A549 treated with CpdA at 1 μM for 4 hours (cell line): ENCODE measurements around the gene SLC30A7. TPM values are rescaled to one million over a fixed set of nuclear protein-coding genes. Genes with fewer than 3 reads are reported as not detected.

Source experiments
- total RNA-seq: library from RNA; stranded (reverse); fragments of 200-300 nt; extraction: Qiagen RNA extraction; gene quantifications from 5 replicates; pipeline ENCODE4 v1.2.3, GENCODE V29; 2022; ENCODE audit warnings: low read depth

SLC30A7 gene, protein sequence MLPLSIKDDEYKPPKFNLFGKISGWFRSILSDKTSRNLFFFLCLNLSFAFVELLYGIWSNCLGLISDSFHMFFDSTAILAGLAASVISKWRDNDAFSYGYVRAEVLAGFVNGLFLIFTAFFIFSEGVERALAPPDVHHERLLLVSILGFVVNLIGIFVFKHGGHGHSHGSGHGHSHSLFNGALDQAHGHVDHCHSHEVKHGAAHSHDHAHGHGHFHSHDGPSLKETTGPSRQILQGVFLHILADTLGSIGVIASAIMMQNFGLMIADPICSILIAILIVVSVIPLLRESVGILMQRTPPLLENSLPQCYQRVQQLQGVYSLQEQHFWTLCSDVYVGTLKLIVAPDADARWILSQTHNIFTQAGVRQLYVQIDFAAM
- total RNA-seq, result 7.3 to 11.8 TPM (median 9.1 TPM) in 5 replicates

DNA sequence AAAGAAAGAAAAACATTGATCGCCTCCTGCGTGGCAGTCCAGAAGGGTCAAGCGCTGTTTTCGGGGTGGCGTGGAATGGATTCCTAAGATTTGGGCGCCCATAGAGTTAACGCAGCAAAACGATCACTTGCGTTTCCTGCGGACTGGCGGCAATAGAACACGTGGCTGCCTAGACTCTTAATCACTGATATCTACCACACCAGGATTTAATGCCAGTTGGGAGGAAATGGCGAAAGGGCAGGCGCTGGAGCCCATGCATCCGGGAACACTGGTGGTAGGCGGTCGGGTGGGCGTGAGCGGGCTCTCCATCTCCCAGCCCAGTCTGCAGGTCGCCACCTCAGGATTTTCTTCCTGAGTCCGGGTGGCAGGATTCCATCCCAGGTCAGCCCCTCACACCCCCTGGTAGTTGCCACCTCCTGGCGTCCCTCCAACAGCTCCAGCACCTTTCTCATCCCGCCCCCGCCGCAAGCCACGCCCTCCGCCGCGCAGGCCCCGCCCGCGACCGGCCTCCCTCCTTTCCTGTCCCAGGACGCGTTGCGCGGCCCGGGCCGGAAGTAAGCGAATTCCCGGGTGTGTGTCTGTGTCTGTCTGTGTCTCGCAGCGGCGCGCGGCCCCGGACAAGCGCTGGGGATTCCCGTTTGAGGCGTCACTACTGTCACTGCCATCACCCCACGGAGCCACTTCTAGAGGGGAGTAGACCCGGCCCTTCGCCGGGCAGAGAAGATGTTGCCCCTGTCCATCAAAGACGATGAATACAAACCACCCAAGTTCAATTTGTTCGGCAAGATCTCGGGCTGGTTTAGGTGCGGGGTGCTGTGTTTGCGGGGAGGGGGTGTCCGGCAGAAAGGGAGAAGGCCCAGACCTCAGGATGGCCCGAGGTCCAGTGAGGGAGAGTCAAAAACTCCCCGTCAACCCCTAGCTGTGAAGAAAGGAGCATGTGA, at the start of gene SLC30A7:
SLC30A7 (plus strand) TSS at position 551 of the 941 bp plus-strand sequence; CDS start at position 724, 173 bp downstream.

DNA sequence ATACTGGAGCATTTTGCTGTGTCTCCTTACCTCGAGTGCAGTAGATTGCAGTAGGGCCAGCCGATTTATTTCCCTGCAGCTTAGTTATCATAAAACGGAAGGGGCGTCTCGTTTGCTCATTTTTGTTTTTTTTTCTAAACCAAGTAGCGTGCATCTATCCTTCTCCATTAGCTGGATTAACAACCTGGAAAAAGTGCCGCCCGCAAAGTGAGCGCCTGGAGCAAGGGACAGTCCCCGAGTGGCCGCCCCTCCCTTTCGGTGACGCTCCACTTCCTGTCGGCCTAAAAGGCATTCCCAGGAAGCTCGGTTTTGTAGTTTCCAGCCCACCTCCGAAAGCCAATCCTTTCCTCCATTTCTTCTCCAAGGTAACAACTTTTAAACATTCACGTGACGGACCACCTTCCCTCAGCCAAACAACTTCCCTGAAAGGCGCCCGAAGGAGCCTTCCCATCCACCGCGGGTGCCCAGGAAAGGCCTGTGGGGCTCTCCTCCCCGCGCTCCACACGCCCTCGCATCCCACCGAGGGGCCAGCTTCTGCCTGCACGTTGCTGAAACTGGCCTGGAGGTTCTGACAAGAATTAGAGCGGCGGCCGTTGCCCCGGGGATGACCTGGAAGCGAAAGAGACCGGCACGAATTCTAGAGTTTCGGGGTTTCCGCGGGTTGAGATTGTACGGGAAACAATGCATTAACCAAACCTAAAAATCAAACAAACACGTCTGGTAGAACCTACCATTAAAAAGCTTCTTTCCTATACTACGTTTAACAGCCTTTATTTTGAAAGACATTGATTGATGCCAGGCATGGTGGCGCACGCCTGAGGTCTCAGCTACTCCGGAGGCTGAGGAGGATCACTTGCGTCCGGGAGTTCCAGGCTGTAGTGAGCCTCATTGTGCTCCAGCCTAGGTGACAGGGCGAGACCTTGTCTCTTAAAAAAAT, 1.0 kb upstream of the SLC30A7 start, which contains the start of gene EXTL2:
EXTL2 (minus strand) TSS at position 240 of the 937 bp plus-strand sequence. CDS start 6,085 bp downstream, outside the sequence.

DNA sequence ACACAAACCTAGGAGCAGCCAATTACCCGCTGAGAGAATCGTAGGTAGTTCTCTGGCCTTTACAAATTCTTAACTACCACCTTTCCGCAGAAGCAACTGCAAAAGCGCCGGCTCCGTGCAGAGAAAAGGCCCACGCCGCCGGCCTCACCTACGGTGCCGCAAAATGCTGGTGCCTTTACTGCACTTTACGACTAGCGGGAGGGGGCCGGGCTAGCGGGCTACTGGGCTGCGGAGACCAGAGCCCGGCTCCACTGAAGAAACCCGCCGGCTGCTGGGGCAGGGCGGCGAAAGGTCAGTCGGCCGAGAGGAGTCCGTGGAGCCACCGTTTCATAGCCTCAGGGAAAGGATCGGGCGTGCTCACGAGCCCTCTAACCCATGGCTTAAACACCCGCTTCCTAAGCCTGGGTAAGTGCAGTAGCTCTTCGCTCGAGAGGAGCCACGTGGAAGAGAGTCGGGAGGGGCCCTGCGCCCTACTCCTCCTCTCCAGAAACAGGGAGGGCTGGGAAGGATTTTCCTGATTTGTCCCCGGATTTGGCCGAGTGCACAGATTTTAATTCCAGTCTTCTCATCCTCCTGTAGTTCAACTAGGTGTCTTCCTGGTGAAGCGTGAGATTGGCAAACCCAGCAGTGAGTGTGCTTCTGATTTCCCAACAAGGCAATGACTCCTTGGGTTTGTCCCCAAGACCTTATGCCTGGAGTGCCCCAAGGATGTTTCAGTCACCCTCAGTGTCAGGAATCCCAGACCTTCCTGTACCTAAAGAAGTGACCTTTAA, 130.0 kb downstream of the SLC30A7 start, which contains the start of gene DPH5:
DPH5 (minus strand) TSS at position 128 of the 773 bp plus-strand sequence. CDS start 341 bp downstream, outside the sequence.

Other genes with a start within 250 kb of the SLC30A7 start
- gene VCAM1, start 176.3 kb upstream of the SLC30A7 start, total RNA-seq, result 0.06 to 0.08 TPM in 2 of 5 replicates, not detected in the others
- gene EXTL2, start 1.2 kb upstream of the SLC30A7 start, total RNA-seq, result 7.2 to 9.0 TPM (median 8.5 TPM) in 5 replicates
- gene DPH5, start 129.7 kb downstream of the SLC30A7 start, total RNA-seq, result 27.1 to 39.6 TPM (median 36.2 TPM) in 5 replicates